ENCODE data around the gene KIF13A. TPM values are rescaled to one million over a fixed set of nuclear protein-coding genes. Genes with fewer than 3 reads are reported as not detected.
"Not testable (repeated sequence)": the region's sequence is repeated elsewhere in the genome, so short reads cannot be mapped to it uniquely, and the experiment has no call there.

The KIF13A gene
- total and polyA plus RNA-seq, 12 donors, result 16.7 to 198 (median 97.8) TPM

- no peak for TF ChIP-seq CTCF (IDR thresholded peaks at IDR 0.05)
- WGBS, 2 donors, result 97 to 100% methylated on average over 1 of the region's 1 CpG
- peaks cover 0 to 26% (median 13%) of the 10 kb centered on the region in 11 donors for H3K9me3 ChIP-seq
- intact Hi-C loops (cut with DNase I), result no loop called here
- DNase-seq, result no peak
- H3K27ac ChIP-seq, result no peak overlapping the region
- peaks cover 0 to 67% (median 30%) of the 10 kb centered on the region in 9 donors for H3K36me3 ChIP-seq
- no peak for ATAC-seq
- peaks cover 0 to 11% (median 0%) of the 10 kb centered on the region in 9 donors for H3K4me1 ChIP-seq
- no peaks in the 10 kb centered on the region for H3K27me3 ChIP-seq
- H3K4me3 ChIP-seq, result no peak overlapping the region
These were observed 92.5 kb downstream of the KIF13A start for GRCh38 chr6:17894905-17895304.

GRCh38 chr6:17894191-17894590 lies 93.2 kb downstream of the KIF13A start:
- no peak for DNase-seq
- peaks cover 0 to 11% (median 0%) of the 10 kb centered on the region in 9 donors for H3K4me1 ChIP-seq
- intact Hi-C loops (cut with DNase I), result no loop called here
- H3K9me3 ChIP-seq, result peaks cover 0 to 26% (median 13%) of the 10 kb centered on the region in 11 donors
- H3K27ac ChIP-seq, result no peak overlapping the region
- WGBS, 2 donors, result 99 to 100% methylated on average over 6 of the region's 6 CpGs
- ATAC-seq, result no peak
- no peaks in the 10 kb centered on the region for H3K27me3 ChIP-seq
- TF ChIP-seq CTCF (IDR thresholded peaks at IDR 0.05), result no peak
- H3K36me3 ChIP-seq, result peaks cover 0 to 67% (median 30%) of the 10 kb centered on the region in 9 donors
- H3K4me3 ChIP-seq, result no peak overlapping the region

- Histone ChIP-seq H3K4me3 (no peak overlapping the region), H3K36me3 (peaks cover 0 to 57% (median 30%) of the 10 kb centered on the region in 9 donors), H3K9me3 (peaks cover 0 to 26% (median 13%) of the 10 kb centered on the region in 11 donors), H3K27me3 (no peaks in the 10 kb centered on the region), H3K27ac (no peak overlapping the region), H3K4me1 (peaks cover 0 to 14% (median 0%) of the 10 kb centered on the region in 9 donors)
- intact Hi-C loops (cut with DNase I), result loop anchor here in 1 of 10 donors (2.0 kb wide), 1 partner anchor 13 kb away; no protein-coding TSS in a partner anchor
- peak in 1 of 8 donors; percentile 18 for ATAC-seq
- no peak for TF ChIP-seq CTCF (IDR thresholded peaks at IDR 0.05)
- WGBS, 2 donors, result 92 to 94% methylated on average over 3 of the region's 3 CpGs
- no peak for DNase-seq
These were observed 95.2 kb downstream of the KIF13A start for GRCh38 chr6:17892097-17892686.

GRCh38 chr6:17890309-17890708 lies 97.1 kb downstream of the KIF13A start:
- no peak overlapping the region for H3K27ac ChIP-seq
- peaks cover 0 to 33% (median 5%) of the 10 kb centered on the region in 9 donors for H3K4me1 ChIP-seq
- H3K4me3 ChIP-seq, result no peak overlapping the region
- H3K27me3 ChIP-seq, result no peaks in the 10 kb centered on the region
- DNase-seq, result no peak
- no peak for TF ChIP-seq CTCF (IDR thresholded peaks at IDR 0.05)
- WGBS, 2 donors, result 29 to 46% methylated on average over 1 of the region's 1 CpG
- no peak for ATAC-seq
- H3K9me3 ChIP-seq, result peaks cover 0 to 16% (median 8%) of the 10 kb centered on the region in 11 donors
- intact Hi-C loops (cut with DNase I), result no loop called here
- peaks cover 0 to 39% (median 17%) of the 10 kb centered on the region in 9 donors for H3K36me3 ChIP-seq

GRCh38 chr6:17889777-17890176 lies 97.7 kb downstream of the KIF13A start:
- intact Hi-C loops (cut with DNase I); H3K27ac ChIP-seq; H3K27me3 ChIP-seq; ATAC-seq; DNase-seq; H3K4me3 ChIP-seq: not testable (repeated sequence)
- Histone ChIP-seq H3K4me1 (peaks cover 0 to 38% (median 10%) of the 10 kb centered on the region in 9 donors), H3K9me3 (peaks cover 0 to 11% (median 5%) of the 10 kb centered on the region in 11 donors), H3K36me3 (peaks cover 0 to 36% (median 12%) of the 10 kb centered on the region in 9 donors)
- WGBS, 2 donors, result 92 to 94% methylated on average over 9 of the region's 9 CpGs
